Pons (tissue), 1 donor: ENCODE data around the gene ZBTB7B.

Source experiments
- DNase-seq: peaks from one replicate; pipeline ENCODE4 v3.0.0-alpha.2; 2016; ENCODE audit warnings: low spot score

Gene ZBTB7B

DNA sequence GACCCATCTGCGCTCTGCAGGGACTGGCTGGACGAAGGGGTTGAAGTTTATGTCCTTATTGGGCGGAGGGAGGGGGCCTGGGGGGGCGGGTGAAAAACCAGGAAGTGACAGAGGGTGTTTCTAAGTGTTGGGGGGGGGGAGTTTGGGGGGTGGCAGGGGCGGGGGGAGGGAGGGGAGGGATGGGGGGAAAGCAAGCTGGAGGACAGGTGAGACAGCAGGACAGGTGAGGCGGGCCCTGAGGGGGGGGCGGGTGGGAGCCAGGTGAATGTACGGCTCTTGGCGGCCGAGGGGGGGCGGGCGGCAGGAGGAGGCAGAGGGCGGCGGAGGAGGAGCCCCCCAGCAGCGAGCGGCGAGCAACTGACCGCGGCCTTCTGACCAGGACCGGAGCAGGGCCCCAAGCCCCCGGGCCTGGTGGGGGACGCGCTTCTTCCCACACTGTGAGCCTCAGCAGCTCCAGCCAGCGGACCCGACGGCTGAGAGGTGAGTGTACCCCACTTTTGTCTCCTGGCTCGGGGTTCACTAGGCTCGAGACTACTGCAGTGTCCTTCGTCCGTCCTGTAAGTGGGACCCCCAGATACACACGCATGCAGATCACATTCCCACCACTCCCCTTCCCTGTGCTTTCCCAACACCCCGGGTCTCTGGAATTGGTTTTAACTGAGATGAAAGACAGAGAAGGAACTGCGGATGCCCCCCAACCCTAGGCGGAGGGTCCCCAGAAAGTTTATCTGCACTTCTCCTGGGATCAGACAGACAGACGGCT, at the start of gene ZBTB7B:
Gene ZBTB7B (plus strand): TSS at position 339 of the 763 bp plus-strand sequence. CDS start 11,859 bp downstream, outside the sequence.
- peak; percentile 45 for DNase-seq

DNA sequence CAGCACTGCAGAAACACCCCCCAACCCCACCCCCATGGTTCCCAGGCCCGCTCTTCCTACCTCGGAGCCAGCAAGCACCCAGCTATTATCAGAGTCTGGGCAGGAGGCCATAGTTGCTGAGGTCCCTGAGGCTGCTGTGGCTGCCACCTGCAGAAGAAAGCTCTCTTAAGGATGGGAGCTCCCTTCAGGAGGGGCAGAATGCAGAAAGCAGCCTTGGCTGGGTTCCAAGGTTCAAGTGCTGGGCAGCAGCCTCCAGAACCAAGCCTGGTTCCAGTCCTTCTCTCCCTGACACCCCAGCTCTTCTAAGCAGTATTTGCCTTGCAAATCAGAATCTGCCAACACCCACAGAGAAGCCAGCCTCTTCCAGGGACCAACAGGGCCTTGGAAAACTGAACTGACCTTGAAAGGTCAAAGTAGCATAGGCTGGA, 49.0 kb upstream of the ZBTB7B start:
- DNase-seq, result no peak

DNA sequence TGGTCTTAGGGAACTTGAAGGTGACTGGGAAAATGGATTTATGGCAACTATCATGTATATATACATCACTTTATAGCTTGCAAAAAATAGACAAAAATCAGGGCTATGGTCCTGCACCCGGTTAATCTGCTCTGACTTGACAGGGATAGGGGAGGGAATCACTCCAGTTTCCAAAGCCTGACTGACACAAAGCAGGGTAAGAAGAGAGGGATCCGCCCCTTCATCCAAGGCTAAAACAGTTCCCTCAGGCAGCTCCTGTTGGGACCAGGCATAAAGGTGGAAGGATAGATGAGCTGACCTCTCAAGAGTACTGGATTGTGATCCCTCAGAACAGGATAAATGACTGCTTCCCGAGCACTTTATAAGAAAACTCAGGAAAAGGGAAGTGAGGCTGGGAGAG, 48.1 kb upstream of the ZBTB7B start:
- no peak for DNase-seq

DNA sequence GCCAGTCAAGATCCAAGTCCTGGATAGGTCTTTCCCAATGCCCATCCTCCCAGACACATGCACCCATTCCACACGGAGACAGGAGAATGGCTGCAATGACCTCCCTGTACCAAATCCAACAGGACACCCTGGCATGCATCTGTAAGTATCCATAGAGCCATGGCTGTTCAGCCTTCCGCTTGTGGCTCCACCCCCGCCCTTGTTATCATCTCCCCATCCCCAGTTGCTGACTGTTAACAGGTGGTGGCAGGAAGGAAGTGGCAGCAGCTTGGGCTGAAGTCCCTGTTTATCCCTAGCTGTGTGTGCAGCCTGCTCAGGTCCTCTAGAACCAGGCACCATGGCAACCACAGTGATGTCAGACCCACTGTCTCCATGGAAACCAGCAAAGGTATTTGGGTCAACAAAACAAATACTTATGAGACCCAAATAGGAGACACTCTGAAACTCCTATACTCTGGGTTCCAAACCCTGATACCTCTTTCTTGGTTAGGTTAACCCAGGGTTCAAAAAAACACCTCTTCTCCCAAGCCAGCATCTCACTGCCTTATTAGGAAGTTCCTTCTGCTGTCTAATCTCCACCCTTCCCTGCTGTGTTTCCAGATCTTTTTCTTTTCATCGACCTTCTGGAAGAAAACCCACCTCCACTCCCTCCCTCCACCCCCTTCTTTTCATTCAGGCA, 47.4 kb upstream of the ZBTB7B start:
- no peak for DNase-seq

DNA sequence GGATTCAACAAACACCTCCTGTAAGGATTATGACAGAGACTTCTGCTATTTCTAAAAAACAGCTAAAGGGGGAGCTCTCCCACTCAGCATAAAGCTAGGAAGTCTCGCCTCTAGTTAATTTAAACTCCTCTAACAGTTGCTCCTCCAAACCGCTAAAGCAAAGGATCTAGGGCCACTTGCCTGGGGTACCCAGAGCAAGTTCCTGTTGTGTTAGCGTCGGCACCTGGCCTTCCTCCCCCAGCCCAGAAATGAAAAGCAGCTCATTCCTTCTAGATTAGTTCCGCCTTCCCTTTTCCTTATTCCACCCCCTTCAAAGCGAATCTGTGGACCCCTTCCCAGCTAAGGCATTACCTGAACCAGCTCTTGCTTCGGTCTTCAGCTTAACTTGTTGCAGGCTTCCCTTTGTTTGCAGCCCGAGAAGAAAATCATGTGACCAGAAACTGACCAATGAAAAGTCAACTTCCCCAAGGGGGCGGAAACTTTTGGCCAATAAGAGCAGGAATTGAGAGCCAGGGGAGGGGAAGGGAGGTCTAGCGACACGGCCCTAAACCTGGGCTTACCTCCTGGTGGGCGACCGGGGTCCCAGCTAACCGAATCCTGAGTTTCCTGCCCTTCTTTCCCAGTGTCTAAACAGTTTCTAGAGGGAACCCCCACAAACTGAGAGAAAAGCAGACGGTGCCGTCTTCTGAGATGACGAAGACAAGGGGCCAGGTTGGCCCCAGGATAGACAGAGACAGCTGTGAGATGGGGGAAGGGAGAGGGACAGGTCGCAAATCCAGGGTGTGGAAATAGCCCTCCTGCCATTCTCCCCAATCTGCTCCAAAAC, 46.7 kb upstream of the ZBTB7B start, which contains the start of gene PBXIP1:
Gene PBXIP1 (minus strand): TSS at position 382 of the 826 bp plus-strand sequence. CDS start 2,378 bp downstream, outside the sequence.
- DNase-seq, result peak; percentile 98

DNA sequence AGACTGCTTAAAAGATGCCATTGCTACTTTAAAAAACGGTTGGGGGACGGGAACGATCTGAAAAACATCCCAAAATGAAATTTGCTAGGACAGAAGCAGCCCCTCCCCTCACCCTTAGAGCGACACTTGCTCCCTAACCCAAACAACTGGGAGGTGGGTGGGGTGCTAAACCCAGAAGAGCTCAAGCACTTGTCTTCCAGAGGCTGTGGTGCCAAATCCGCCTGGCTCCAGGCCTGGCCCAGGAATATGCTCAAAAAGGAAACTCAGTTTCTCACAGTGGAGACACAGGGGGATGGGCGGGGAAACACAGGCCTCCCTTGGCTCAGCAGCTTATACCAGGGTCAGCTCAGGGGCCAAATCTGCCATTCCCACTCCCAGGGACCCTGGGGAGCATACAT, 46.1 kb upstream of the ZBTB7B start:
- no peak for DNase-seq

DNA sequence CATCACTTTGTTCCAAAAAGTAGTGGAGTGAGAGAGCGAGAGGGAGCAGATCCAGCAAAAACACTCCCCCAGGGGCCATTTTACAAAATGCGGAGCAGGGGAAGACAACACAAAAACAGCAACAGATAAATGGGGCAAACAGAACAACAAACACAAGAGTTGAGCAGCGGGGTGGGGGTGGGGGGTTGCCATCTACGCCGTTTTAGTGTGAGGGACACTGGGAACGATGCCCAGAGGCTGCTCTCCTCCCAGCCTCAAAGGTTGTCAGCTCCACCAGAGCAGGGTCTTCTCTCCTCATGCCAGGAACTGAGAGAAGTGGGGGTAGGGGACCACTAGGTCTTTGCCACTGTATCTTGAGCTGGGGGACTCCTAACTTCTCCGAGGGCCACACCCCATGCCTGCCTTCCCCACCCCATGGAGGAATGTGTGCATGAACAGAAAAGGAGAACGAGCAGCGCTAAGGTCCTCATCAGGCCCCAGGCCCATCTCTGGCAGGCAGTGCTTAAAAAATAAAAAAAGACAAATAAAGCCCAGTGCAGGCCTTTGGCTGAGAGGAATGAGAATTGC, 45.4 kb upstream of the ZBTB7B start:
- no peak for DNase-seq

DNA sequence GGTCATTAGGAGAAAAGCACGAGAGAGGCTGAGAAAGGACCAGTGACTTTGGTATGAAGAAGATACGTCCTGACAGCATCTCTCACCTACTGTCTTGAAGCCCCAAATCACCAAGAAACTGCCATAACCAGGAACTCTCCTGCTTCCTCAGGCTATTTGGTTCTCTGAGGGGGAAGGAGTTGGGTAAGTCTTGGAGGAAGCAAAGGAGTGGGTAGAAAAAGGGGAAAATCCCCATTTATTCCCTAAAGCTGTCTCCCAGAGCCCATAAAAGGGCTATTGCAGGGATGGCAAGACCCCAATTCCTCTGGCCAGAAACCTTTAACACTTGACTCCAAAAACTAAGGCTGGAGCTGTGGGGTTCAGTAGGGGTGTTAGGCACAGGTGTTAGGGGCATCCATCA, 44.6 kb upstream of the ZBTB7B start:
- no peak for DNase-seq

DNA sequence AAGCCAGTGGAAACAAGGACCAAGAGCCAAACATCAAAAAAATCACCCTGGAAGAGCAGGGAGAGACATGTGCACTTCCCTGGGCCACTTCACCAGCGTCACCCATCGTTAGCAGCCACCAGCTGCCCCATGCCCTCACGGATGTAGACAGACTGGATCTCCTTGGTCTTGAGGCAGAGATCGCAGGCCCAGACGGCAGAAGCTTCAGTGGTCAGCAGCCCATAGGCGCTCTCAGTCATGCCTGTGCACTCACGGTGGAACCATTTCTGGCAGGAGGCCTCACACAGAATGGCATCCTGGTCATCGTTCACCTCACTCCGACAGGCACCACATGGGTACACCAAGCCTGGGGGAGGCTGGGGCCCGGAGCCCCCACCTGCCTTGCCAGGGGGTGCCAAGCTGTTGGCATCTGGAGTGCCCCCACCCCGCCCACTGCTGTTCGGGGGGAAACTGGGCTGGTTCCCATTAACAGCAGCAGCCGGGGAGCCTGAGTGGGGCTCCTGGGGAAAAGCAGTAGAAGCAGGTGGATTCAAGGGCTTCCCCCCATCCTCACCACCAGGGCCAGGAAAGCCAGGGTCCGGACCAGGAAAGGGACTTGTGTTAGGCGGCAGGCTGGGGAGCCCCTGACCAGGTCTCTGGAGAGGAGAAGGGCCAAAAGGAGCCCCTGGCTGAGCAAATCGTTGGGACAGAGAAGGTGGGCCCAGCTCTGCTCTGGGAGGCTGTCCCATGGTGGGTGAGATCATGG, 43.7 kb upstream of the ZBTB7B start:
- no peak for DNase-seq

DNA sequence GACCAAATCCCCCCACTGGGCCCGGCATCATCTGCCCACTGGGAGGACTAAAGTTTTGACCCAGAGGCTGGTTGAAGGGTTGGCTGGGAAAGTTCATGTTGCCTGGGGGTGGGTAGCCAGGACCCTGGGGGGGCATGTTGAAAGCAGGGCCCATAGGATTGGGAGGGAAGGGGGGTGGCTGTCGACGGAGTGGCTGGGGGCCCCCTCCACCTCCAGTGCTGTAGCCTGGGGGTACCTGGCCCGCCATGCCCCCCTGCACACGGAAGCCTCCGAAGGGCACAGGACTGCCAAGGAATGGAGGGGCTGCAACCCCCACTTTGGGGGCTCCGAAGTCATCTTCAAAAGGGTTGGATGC, 43.2 kb upstream of the ZBTB7B start:
- DNase-seq, result no peak

DNA sequence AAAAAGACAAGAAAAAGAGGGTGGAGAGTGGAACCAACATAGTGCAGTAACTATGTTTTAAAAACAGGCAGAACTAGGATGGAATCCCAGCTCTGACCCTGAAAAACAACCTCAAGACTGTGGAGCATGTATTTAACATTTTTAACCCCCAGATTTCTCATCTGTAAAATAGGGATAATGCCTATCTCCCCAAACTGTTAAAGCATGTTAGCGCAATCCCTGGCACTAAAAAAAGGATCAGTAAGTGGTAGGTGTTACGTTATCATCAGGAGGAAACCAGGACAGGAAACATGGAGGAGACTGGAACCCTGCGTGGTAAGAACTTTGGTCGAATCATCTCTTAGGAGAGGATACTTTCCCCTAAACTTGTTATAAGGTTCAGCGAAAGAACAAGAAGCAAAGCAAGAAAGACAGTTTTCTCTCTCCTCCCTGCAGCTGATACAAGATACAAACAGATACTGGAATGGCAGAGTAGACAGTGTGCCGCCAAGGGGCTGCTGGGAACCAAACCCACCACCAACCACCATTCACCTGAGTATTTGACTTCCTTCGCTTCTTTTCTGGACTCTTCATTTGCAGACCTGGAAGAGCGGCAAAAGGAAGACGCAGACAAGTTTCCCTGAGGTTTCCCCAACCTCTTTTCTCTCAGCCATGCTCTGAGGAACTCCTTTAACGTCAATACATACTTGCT, 42.0 kb upstream of the ZBTB7B start:
- DNase-seq, result no peak

DNA sequence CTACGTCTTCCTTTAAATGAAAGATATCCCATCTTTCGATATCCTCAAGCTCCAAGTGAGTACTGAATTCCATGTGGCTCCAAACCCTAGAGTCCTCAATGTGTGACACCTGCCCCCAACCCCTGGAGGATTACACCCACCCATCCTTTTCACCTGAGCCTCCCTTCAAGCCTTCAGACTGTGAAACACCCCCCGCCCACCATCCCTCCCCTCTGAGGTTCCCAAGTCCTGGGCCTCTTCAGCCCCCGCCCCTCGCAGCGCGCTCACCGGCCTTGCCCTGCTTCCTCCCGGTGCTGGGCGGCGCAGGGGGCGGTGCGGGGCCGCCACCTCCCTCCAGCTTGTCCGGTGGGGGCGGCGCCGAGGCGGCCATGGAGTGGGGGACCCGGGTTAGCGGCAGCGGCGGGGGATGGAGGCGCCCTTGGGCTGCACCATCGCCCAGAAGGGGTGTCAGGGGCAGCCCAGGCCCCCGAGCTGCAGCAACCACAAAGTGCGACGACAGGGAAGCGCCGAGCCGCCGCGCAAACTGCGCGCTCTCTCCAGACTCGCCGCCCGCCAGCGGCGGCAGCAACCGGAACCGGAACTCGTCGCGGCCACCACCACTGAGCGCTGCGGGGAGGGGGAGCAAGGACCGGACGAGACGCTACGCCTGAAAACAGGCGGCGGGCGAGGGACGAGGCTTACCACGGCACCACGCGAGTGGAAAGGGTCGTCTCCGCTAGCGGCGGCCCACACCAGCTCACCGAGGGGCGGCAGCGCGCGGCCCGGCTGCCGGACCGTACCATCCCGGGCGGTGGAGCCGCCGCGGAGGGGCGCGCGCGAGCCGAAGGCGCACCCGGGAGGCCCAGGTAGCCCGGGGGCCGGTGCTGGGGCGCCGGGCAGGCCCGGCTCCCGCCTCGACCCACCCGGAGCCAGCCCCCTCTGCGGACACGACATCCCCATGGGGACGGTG, 41.1 kb upstream of the ZBTB7B start, which contains the start of gene PYGO2:
Gene PYGO2 (minus strand): TSS at position 576 of the 949 bp plus-strand sequence. CDS start 206 bp downstream, at position 370.
- no peak for DNase-seq

DNA sequence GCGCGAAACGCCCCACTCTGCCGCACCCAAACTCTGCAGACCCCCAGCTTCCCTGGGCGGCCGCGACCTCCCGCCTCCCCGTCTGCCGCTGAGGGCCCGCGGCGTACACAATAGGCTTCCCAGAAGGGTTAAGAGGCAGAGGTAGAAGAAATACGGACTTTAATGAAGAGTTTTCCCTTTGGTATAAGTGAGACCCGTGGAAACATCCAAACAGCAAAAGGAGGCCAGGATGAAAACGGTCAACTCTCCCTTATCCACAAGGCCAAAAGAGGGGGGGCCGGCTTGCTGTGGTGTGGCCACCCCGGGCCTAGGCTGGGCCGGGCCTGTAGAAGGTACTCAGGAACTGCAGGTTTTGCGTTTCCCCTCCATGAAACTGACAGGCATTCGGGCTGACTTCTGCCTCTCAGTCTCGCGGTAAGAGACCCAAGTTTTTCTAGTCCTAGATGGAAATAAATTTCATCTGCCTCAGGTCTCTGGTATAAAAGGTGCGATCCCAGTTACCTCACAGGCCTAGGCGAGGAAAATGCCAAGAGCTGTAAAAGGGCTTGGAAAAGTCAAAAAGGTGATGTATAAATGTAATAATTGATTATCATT, 40.3 kb upstream of the ZBTB7B start:
- DNase-seq, result no peak

DNA sequence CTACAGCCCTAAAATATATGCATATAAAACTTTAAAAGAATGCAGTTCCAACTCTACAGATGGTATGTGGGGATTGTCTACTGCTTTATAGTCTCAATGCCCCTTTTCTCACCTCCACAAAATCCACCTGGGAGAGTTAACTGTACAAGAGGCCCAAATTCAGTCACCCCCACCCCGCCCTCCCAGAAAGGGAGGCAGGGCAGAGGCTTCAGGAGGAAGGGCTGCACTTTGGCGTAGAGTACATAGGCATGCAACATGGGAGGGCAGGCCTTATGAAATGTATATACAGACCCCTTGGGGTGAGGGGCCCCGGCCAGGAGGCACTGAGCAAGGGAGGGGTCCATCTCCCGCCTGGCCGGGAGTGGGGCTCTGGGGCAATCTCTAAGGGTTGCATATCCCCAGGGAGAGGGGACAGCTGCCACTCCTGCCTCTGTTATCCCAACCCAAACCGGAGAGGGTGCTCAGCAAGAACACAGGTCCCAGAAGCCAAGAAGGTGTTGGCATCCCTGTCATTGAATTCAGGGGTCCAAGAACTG, 39.7 kb upstream of the ZBTB7B start:
- DNase-seq, result no peak

DNA sequence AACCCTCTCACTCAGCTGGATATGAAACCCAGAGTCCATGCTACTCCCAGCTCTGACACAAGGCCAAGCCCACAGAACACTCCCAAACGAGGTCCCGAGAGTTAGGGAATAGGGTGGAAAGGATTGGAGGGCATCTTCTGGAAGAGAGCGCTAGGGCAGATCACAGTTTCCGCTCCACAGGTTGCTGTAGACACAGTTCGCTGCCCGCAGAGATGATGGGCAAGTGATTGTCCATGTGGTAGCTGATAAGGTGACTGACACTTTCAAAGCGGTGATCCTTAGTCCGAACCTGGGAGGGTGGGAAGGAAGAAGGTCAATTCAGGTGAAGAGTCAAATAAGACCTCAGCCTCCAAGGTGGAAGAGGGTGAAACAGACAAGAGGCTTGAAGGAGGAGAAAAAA, 39.0 kb upstream of the ZBTB7B start:
- DNase-seq, result no peak

DNA sequence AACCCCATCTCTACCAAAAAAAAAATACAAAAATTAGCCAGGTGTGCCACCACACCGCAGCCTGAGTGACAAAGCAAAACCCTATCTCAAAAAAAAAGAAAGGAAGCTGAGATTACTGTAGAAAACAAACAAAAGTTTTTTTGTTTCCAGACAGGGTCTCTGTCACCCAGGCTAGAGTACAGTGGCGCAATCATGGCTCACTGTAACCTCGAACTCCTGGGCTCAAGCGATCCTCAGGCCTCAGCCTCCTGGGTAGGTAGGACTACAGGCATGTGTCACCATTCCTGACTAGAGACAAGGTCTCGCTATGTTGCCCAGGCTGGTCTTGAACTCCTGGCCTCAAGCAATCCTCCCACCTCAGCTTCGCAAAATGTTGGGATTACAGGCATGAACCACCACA, 38.2 kb upstream of the ZBTB7B start:
- no peak for DNase-seq

DNA sequence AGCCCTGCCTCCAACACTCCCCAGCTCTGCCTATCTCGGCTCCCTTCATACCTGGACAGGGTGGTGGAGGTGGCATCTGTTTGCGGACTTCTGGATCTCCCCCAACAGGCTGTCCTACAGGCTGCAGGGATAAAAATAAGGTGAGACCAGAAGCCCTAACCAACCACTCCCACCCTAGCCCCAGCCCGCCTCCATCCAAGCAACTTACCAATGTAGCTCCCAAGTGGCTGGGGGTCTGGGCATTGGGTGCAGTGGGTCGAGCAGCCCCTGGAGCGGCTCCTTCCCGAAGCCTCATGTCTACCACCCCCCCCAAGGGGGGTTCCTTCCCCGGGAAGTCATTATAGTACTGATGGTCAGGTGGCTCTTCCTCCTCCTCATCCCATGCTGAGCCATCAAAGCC, 36.5 kb upstream of the ZBTB7B start:
- no peak for DNase-seq

DNA sequence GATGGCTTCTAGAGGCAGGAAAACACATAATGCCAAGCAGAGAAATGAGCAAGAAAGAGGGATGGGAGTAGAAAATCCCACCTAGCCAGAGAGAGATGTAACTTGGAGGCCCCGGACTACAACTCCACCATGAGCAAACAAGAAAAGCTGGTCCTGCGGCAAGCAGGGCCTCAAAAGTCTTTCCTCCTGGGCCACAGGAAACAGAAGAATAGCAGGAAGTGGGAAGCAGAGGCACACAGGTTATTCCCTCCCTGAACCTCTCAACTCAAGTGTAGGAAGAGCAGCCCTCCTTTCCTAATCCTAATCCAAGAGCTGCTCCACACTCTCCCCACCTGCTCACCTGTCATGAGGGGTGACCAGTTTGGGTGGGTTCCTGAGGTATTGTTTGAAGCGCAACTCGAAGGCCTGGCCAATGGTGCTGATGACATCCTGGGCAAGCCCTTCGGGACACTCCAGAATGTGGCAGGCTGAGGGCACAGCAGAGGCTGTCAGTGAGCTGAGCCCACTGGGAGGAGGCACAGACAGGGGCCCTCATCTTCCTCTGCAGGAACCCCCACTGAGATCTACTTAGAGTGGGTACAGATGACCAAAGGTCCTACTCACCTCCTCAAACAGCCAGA, 35.2 kb upstream of the ZBTB7B start:
- DNase-seq, result no peak

DNA sequence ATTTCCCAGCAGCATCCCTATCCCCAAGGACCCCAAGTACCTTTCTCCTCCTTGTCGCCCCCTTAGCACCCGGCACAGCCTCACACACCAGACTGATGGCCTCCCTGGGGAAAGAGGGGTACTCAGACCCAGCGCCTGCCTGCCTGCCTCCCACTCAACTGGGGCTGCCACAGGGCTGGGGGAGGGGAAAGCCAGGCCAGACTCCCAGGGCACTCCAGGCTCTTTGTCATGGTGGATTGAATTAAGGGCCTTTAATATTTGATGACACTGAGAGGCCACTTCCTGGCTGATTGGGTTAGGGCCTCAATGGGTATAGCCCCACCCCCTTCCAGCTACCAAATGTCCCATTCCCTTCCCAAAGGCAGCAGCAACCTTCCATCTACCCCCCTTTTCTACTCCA, 33.9 kb upstream of the ZBTB7B start:
- DNase-seq, result no peak
